OCI-LY7 (cell line): ENCODE measurements around the gene MARCO. TPM values are rescaled to one million over a fixed set of nuclear protein-coding genes. Genes with fewer than 3 reads are reported as not detected.

Experiments
- BruUV-seq: library from RNA; stranded (reverse); fragments of 400-500 nt; replicated peaks from 2 replicates; lab custom pipeline; 2021; lab: Mats Ljungman, UMichigan
- CTCF ChIA-PET: fragments of 300-600 bp; sonication (Branson Sonifier 250); formaldehyde crosslinking; loops from one replicate; lab custom pipeline; 2022; ENCODE audit warnings: antibody characterized with exemption; ENCODE audit not compliant: unreplicated experiment; lab: Charles Lee
- POLR2A ChIA-PET: fragments of 300-600 bp; sonication (Branson Sonifier 250); formaldehyde crosslinking; loops from one replicate; lab custom pipeline; 2022; ENCODE audit warnings: antibody characterized with exemption; lab: Charles Lee
- DNase-seq: peaks from one replicate; pipeline ENCODE4 v3.0.0-alpha.2; 2015; ENCODE audit warnings: low spot score
- H2AFZ ChIP-seq: fragments of 200-600 bp; sonication (generic), shearing (Covaris generic); 2 replicates; pipeline ENCODE4 v1.6.1; 2014; ENCODE audit warnings: mild to moderate bottlenecking, antibody characterized with exemption, low read length, moderate library complexity
- H3K27ac ChIP-seq: fragments of 200-600 bp; sonication (generic); 2 replicates; pipeline ENCODE4 v1.5.1; 2014; ENCODE audit warnings: mixed run types, low read depth, mild to moderate bottlenecking, moderate library complexity, low read length, inconsistent platforms; ENCODE audit not compliant: poor library complexity, severe bottlenecking
- H3K36me3 ChIP-seq: fragments of 200-600 bp; sonication (generic); 2 replicates; pipeline ENCODE4 v1.6.1; 2014; ENCODE audit warnings: mild to moderate bottlenecking, antibody characterized with exemption, low read length, moderate library complexity, mixed read lengths; ENCODE audit not compliant: insufficient read depth
- H3K4me1 ChIP-seq: fragments of 200-600 bp; sonication (generic); 2 replicates; pipeline ENCODE4 v1.5.1; 2014; ENCODE audit warnings: mild to moderate bottlenecking, low read length; ENCODE audit not compliant: insufficient read depth, poor library complexity, severe bottlenecking
- H3K4me2 ChIP-seq: fragments of 200-600 bp; sonication (generic); 2 replicates; pipeline ENCODE4 v1.6.1; 2014; ENCODE audit warnings: mild to moderate bottlenecking, low read length
- H3K4me3 ChIP-seq: fragments of 200-600 bp; sonication (generic); 2 replicates; pipeline ENCODE4 v1.5.1; 2014; ENCODE audit warnings: mild to moderate bottlenecking, low read depth, low read length; ENCODE audit not compliant: poor library complexity, severe bottlenecking
- H3K79me2 ChIP-seq: fragments of 200-600 bp; sonication (generic); 2 replicates; pipeline ENCODE4 v1.6.1; 2016; ENCODE audit warnings: low read depth, mild to moderate bottlenecking, low read length, moderate library complexity, mixed read lengths; ENCODE audit not compliant: insufficient read depth
- H3K9me2 ChIP-seq: fragments of 200-600 bp; sonication (generic); 2 replicates; pipeline ENCODE4 v1.6.1; 2016; ENCODE audit warnings: mild to moderate bottlenecking, low read length, mixed read lengths; ENCODE audit not compliant: insufficient read depth
- H3K9me3 ChIP-seq: fragments of 200-600 bp; sonication (generic); 2 replicates; pipeline ENCODE4 v1.6.1; 2014; ENCODE audit warnings: mild to moderate bottlenecking, mixed run types, low read length, mixed read lengths
- H4K20me1 ChIP-seq: fragments of 200-600 bp; sonication (generic); 2 replicates; pipeline ENCODE4 v1.6.1; 2014; ENCODE audit warnings: mild to moderate bottlenecking, antibody characterized with exemption, low read length, moderate library complexity, mixed read lengths; ENCODE audit not compliant: insufficient read depth
- EZH2phosphoT487 ChIP-seq: fragments of 200-600 bp; sonication (generic); IDR thresholded peaks from 2 replicates; pipeline ENCODE4 v1.6.1; 2018; ENCODE audit warnings: low read depth, borderline replicate concordance, mild to moderate bottlenecking, mixed run types, antibody characterized with exemption, low read length, moderate library complexity, mixed read lengths
- intact Hi-C: fragments of 100-400 bp; cut with micrococcal nuclease; formaldehyde crosslinking; loops from one replicate; pipeline ENCODE4 v1.10.0; 2022; ENCODE audit not compliant: unreplicated experiment
- total RNA-seq, 2 experiments: library from RNA; depleted of rRNA in 1 of 2; stranded (reverse); fragments of >200 nt in 1 of 2; shearing (Covaris generic) in 1 of 2; gene quantifications; 2 replicates each; pipeline ENCODE4 v1.2.3, GENCODE V29; 2014 to 2022
- TF ChIP-seq, protein P1 (sequence below): fragments of 200-600 bp; sonication (generic); conservative IDR thresholded peaks from 2 replicates; pipeline ENCODE4 v1.5.1; 2014; ENCODE audit warnings: mild to moderate bottlenecking, antibody characterized with exemption, low read length, moderate library complexity, mixed read lengths

The MARCO gene
- total RNA-seq, 2 experiments from 2014 or later, result not detected

DNA sequence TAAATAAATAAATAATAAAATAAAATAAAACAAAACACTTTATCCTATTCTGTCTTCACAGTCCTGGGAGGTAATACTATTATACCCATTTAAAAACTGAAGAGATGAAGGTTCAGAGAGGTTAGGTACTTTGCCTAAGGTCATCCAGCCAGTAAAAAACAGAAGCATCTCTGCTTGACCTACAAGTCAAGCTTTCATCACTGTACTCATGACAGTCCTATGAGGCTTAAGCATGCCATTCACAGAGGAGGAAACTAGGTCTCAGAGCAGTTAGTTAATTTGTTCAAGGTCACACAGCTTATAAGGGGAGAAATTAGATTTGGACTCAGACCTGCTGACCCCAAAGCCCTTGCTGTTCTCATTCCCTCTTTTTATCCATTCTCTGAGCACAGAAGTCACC is 77.5 kb downstream of the MARCO start:
- H2AFZ ChIP-seq, result no peak overlapping the region
- intact Hi-C loops, result no loop called here
- no TSS peak for BruUV-seq
- H3K9me3 ChIP-seq, result no peaks in the 10 kb centered on the region
- POLR2A ChIA-PET, result no interaction called here
- no peak overlapping the region for H3K27ac ChIP-seq
- CTCF ChIA-PET, result no interaction called here
- no peaks in the 10 kb centered on the region for H3K79me2 ChIP-seq
- no peak for TF ChIP-seq EZH2phosphoT487
- TF ChIP-seq, protein P1, sequence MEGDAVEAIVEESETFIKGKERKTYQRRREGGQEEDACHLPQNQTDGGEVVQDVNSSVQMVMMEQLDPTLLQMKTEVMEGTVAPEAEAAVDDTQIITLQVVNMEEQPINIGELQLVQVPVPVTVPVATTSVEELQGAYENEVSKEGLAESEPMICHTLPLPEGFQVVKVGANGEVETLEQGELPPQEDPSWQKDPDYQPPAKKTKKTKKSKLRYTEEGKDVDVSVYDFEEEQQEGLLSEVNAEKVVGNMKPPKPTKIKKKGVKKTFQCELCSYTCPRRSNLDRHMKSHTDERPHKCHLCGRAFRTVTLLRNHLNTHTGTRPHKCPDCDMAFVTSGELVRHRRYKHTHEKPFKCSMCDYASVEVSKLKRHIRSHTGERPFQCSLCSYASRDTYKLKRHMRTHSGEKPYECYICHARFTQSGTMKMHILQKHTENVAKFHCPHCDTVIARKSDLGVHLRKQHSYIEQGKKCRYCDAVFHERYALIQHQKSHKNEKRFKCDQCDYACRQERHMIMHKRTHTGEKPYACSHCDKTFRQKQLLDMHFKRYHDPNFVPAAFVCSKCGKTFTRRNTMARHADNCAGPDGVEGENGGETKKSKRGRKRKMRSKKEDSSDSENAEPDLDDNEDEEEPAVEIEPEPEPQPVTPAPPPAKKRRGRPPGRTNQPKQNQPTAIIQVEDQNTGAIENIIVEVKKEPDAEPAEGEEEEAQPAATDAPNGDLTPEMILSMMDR, result no peak
- H3K36me3 ChIP-seq, result no peaks in the 10 kb centered on the region
- H3K9me2 ChIP-seq, result no peaks in the 10 kb centered on the region
- no peaks in the 10 kb centered on the region for H4K20me1 ChIP-seq
- H3K4me2 ChIP-seq, result no peak overlapping the region
- no peak overlapping the region for H3K4me3 ChIP-seq
- no peaks in the 10 kb centered on the region for H3K4me1 ChIP-seq
- no peak for DNase-seq

- no peaks in the 10 kb centered on the region for H3K9me3 ChIP-seq
- ChIA-PET CTCF (no interaction called here), POLR2A (interaction anchor here (0.6 kb wide), 1 partner anchor 247 kb away, joined by 3 read pairs; no protein-coding TSS in a partner anchor)
- TF ChIP-seq, protein P1, result no peak
- no peak for TF ChIP-seq EZH2phosphoT487
- H2AFZ ChIP-seq, result no peak overlapping the region
- DNase-seq, result no peak
- H3K27ac ChIP-seq, result no peak overlapping the region
- H3K9me2 ChIP-seq, result no peaks in the 10 kb centered on the region
- no peak overlapping the region for H3K4me3 ChIP-seq
- no peaks in the 10 kb centered on the region for H3K36me3 ChIP-seq
- no TSS peak for BruUV-seq
- H3K4me2 ChIP-seq, result no peak overlapping the region
- H3K4me1 ChIP-seq, result no peaks in the 10 kb centered on the region
- no peaks in the 10 kb centered on the region for H3K79me2 ChIP-seq
- H4K20me1 ChIP-seq, result no peaks in the 10 kb centered on the region
- intact Hi-C loops, result no loop called here
Observed at GRCh38 chr2:119022678-119023077, 80.7 kb downstream of the MARCO start.

GRCh38 chr2:119023534-119023933 is 81.5 kb downstream of the MARCO start:
- Histone ChIP-seq H3K9me3 (no peaks in the 10 kb centered on the region), H3K79me2 (no peaks in the 10 kb centered on the region), H3K4me2 (no peak overlapping the region), H3K27ac (no peak overlapping the region), H3K9me2 (no peaks in the 10 kb centered on the region), H3K4me3 (no peak overlapping the region), H3K36me3 (no peaks in the 10 kb centered on the region), H2AFZ (no peak overlapping the region), H4K20me1 (no peaks in the 10 kb centered on the region), H3K4me1 (no peaks in the 10 kb centered on the region)
- intact Hi-C loops, result no loop called here
- CTCF ChIA-PET, result no interaction called here
- DNase-seq, result no peak
- BruUV-seq, result no TSS peak
- TF ChIP-seq, protein P1, result no peak
- TF ChIP-seq EZH2phosphoT487, result no peak
- POLR2A ChIA-PET, result no interaction called here
